Right cardiac atrium (tissue), 5 donors: ENCODE results near the gene ALG9. TPM values are rescaled to one million over a fixed set of nuclear protein-coding genes. Genes with fewer than 3 reads are reported as not detected.
A peak's percentile ranks its signal among the peaks of the same experiment; 100 is the strongest.

Experiments used
- ATAC-seq, 2 donors: fragments of 200-7000 bp; cut with Tn5 transposase; one replicate each; pipeline versions ENCODE4 v1.8.0 to v1.9.1; 2020; ENCODE audit warnings: moderate library complexity in 2 of 2, mild to moderate bottlenecking in 1 of 2
- DNase-seq, 3 donors: peaks; one replicate each; pipeline ENCODE4 v3.0.0-alpha.2; 2020
- H3K27ac ChIP-seq: one replicate; pipeline ENCODE4 v1.5.1; 2013; ENCODE audit warnings: mild to moderate bottlenecking, low read length, control low read depth, moderate library complexity
- H3K27me3 ChIP-seq: one replicate; pipeline ENCODE4 v1.6.1; 2013; ENCODE audit not compliant: control insufficient read depth, insufficient read depth
- H3K4me1 ChIP-seq: one replicate; pipeline ENCODE4 v1.6.1; 2013; ENCODE audit warnings: low read length; ENCODE audit not compliant: control insufficient read depth, insufficient read depth
- H3K4me3 ChIP-seq: one replicate; pipeline ENCODE4 v1.5.1; 2013; ENCODE audit warnings: low read length, control low read depth
- H3K9me3 ChIP-seq: one replicate; pipeline ENCODE4 v1.6.1; 2013; ENCODE audit warnings: low read length; ENCODE audit not compliant: control insufficient read depth
- WGBS: extraction: QIAGEN DNeasy Blood & Tissue Kit; methylation state at CpG from one replicate; pipeline ENCODE4 v1.1.7; 2013; 5-methylcytosine and 5-hydroxymethylcytosine counted together
- intact Hi-C, 4 donors: fragments of 100-400 bp; cut with DNase I; formaldehyde crosslinking; loops; one replicate each; pipeline versions ENCODE4 v1.11.0 to v1.14.0; 2022 to 2023
- polyA plus RNA-seq: library from polyadenylated mRNA; stranded (reverse); fragments of 200-250 nt; gene quantifications from one replicate; pipeline ENCODE4 v1.2.3, GENCODE V29; 2013
- total RNA-seq, 4 donors: library from RNA; stranded (reverse); fragmentation: NEBNext Ultra II Directional; extraction: Animal tissue kit (Norgen Biotek cat#: 25700); gene quantifications; one replicate each; pipeline ENCODE4 v1.2.1, GENCODE V29; 2021
- donor health status: healthy with polysubstance abuse.
- donor health status: DM: no; HTN: yes; CAD: no.
- donor health status: DM: no; HTN: no; CAD: no.
- donor health status: DM: no; HTN: yes; CAD: no; lungs with severe emphysema.
- donor health status: DM: yes; HTN: yes; CAD: no.

Gene ALG9
- total and polyA plus RNA-seq, 5 donors, result 16.3 to 84.9 (median 22.8) TPM

- H3K4me3 ChIP-seq, result no peak overlapping the region
- no peak for ATAC-seq
- WGBS, result 79% methylated on average over 1 of the region's 1 CpG
- H3K4me1 ChIP-seq, result peaks cover 2% of the 10 kb centered on the region
- no peak for DNase-seq
- no peaks in the 10 kb centered on the region for H3K27me3 ChIP-seq
- intact Hi-C loops, result loop anchor here in 3 of 4 donors (10.0 kb wide), 3 partner anchors 51 to 241 kb away; no protein-coding TSS in a partner anchor
- no peak overlapping the region for H3K27ac ChIP-seq
- no peaks in the 10 kb centered on the region for H3K9me3 ChIP-seq
Observed at GRCh38 chr11:111836162-111836561, 35.2 kb downstream of the ALG9 start.

- intact Hi-C loops, result loop anchor here in 3 of 4 donors (10.0 kb wide), 3 partner anchors 51 to 241 kb away; no protein-coding TSS in a partner anchor
- ATAC-seq, result no peak
Observed at GRCh38 chr11:111835665-111836064, 35.7 kb downstream of the ALG9 start.

GRCh38 chr11:111834432-111835163, 36.8 kb downstream of the ALG9 start:
- no peaks in the 10 kb centered on the region for H3K9me3 ChIP-seq
- ATAC-seq, result no peak
- intact Hi-C loops, result loop anchor here (5.0 to 10.0 kb wide), 4 partner anchors 50 to 240 kb away; no protein-coding TSS in a partner anchor
- H3K27ac ChIP-seq, result no peak overlapping the region
- DNase-seq, result no peak
- no peaks in the 10 kb centered on the region for H3K27me3 ChIP-seq
- peaks cover 2% of the 10 kb centered on the region for H3K4me1 ChIP-seq
- no peak overlapping the region for H3K4me3 ChIP-seq
- WGBS, result 91% methylated on average over 3 of the region's 3 CpGs

More at GRCh38 chr11:111835665-111836064, 35.7 kb downstream of the ALG9 start:
- no peak for DNase-seq
- Histone ChIP-seq H3K27ac (peak overlapping the region; percentile 19), H3K9me3 (no peaks in the 10 kb centered on the region), H3K4me3 (no peak overlapping the region), H3K27me3 (no peaks in the 10 kb centered on the region), H3K4me1 (peaks cover 2% of the 10 kb centered on the region)
- WGBS, result 97% methylated on average over 7 of the region's 7 CpGs

- DNase-seq (no peak), ATAC-seq (peak in 1 of 2 donors; percentile 31)
- H3K27me3 ChIP-seq, result no peaks in the 10 kb centered on the region
- no peak overlapping the region for H3K27ac ChIP-seq
- no peaks in the 10 kb centered on the region for H3K9me3 ChIP-seq
- peaks cover 2% of the 10 kb centered on the region for H3K4me1 ChIP-seq
- 44% methylated on average over 4 of the region's 4 CpGs for WGBS
- intact Hi-C loops, result loop anchor here (5.0 to 10.0 kb wide), 4 partner anchors 49 to 239 kb away; no protein-coding TSS in a partner anchor
- H3K4me3 ChIP-seq, result no peak overlapping the region
Observed at GRCh38 chr11:111833524-111833923, 37.9 kb downstream of the ALG9 start.

GRCh38 chr11:111829185-111829968, 42.0 kb downstream of the ALG9 start:
- 87% methylated on average over 5 of the region's 5 CpGs for WGBS
- H3K4me3 ChIP-seq, result no peak overlapping the region
- no peaks in the 10 kb centered on the region for H3K27me3 ChIP-seq
- H3K27ac ChIP-seq, result no peak overlapping the region
- H3K9me3 ChIP-seq, result no peaks in the 10 kb centered on the region
- no peak for ATAC-seq
- DNase-seq, result no peak
- intact Hi-C loops, result no loop called here
- H3K4me1 ChIP-seq, result peaks cover 2% of the 10 kb centered on the region

GRCh38 chr11:111826322-111826950, 44.9 kb downstream of the ALG9 start:
- intact Hi-C loops, result no loop called here
- Histone ChIP-seq H3K27ac (no peak overlapping the region), H3K4me3 (no peak overlapping the region), H3K4me1 (no peaks in the 10 kb centered on the region), H3K9me3 (no peaks in the 10 kb centered on the region), H3K27me3 (no peaks in the 10 kb centered on the region)
- DNase-seq (no peak), ATAC-seq (no peak)
- WGBS, result 61% methylated on average over 2 of the region's 2 CpGs

- Histone ChIP-seq H3K27ac (no peak overlapping the region), H3K27me3 (no peaks in the 10 kb centered on the region), H3K4me3 (no peak overlapping the region), H3K4me1 (peaks cover 3% of the 10 kb centered on the region), H3K9me3 (no peaks in the 10 kb centered on the region)
- ATAC-seq (no peak), DNase-seq (no peak)
- intact Hi-C loops, result no loop called here
Observed at GRCh38 chr11:111823629-111824028, 47.8 kb downstream of the ALG9 start.

- intact Hi-C loops, result no loop called here
- DNase-seq (no peak), ATAC-seq (no peak)
- H3K4me1 ChIP-seq, result peaks cover 3% of the 10 kb centered on the region
- no peak overlapping the region for H3K4me3 ChIP-seq
- H3K27me3 ChIP-seq, result no peaks in the 10 kb centered on the region
- 74% methylated on average over 1 of the region's 1 CpG for WGBS
- no peak overlapping the region for H3K27ac ChIP-seq
- H3K9me3 ChIP-seq, result no peaks in the 10 kb centered on the region
Observed at GRCh38 chr11:111823131-111823530, 48.2 kb downstream of the ALG9 start.

- Histone ChIP-seq H3K9me3 (no peaks in the 10 kb centered on the region), H3K4me3 (no peak overlapping the region), H3K27me3 (no peaks in the 10 kb centered on the region), H3K4me1 (peaks cover 3% of the 10 kb centered on the region), H3K27ac (peak overlapping the region; percentile 48)
- intact Hi-C loops, result no loop called here
- DNase-seq (no peak), ATAC-seq (peak in 1 of 2 donors; percentile 6)
- 46% methylated on average over 3 of the region's 3 CpGs for WGBS
Observed at GRCh38 chr11:111819829-111820237, 51.5 kb downstream of the ALG9 start.

GRCh38 chr11:111819161-111819828, 52.1 kb downstream of the ALG9 start:
- 33% methylated on average over 1 of the region's 1 CpG for WGBS
- Histone ChIP-seq H3K27me3 (no peaks in the 10 kb centered on the region), H3K27ac (peak overlapping the region; percentile 48), H3K4me1 (peaks cover 3% of the 10 kb centered on the region), H3K4me3 (no peak overlapping the region), H3K9me3 (no peaks in the 10 kb centered on the region)
- DNase-seq, result peak in 1 of 3 donors; percentile 44
- peak; percentile 76 to 92 for ATAC-seq
- intact Hi-C loops, result no loop called here
